Mammary microvascular endothelial cell (primary cell): ENCODE measurements around the gene SLC41A2. TPM values are rescaled to one million over a fixed set of nuclear protein-coding genes. Genes with fewer than 3 reads are reported as not detected.

Source experiments
- total RNA-seq: library from RNA; depleted of rRNA; stranded (reverse); fragments of >200 nt; gene quantifications from 2 replicates; pipeline ENCODE4 v1.2.3, GENCODE V29; 2015

SLC41A2 gene
- 16.6 and 26.1 TPM in 2 replicates for total RNA-seq

GRCh38 chr12:104958001-104958804 lies at the start of gene SLC41A2:
SLC41A2 (minus strand) TSS chr12:104958290; CDS start chr12:104928527, 29,763 bp downstream.

GRCh38 chr12:104986022-104986941 lies 28.2 kb upstream of the SLC41A2 start, which contains the start of gene NOPCHAP1:
NOPCHAP1 (plus strand) TSS chr12:104986316; CDS start chr12:104986353, 37 bp downstream.

Other genes with a start within 250 kb of the SLC41A2 start
- 7.7 and 12.3 TPM in 2 replicates for gene NOPCHAP1, start 28.0 kb upstream of the SLC41A2 start, total RNA-seq
- 3.7 and 9.3 TPM in 2 replicates for gene ALDH1L2, start 126.2 kb upstream of the SLC41A2 start, total RNA-seq
- gene WASHC4, start 149.4 kb upstream of the SLC41A2 start, total RNA-seq = 66.8 and 71.3 TPM in 2 replicates